HG02571 (cell line): ENCODE results near the gene TMPRSS13.

ENCODE experiments used
- ATAC-seq: cut with Tn5 transposase; IDR thresholded peaks from one replicate; pipeline ENCODE4 v1.9.1; 2021; ENCODE audit warnings: mild to moderate bottlenecking, moderate library complexity; ENCODE audit not compliant: unreplicated experiment

TMPRSS13 gene

GRCh38 chr11:117900720-117901440 is 28.3 kb downstream of the TMPRSS13 start:
- no peak for ATAC-seq

- ATAC-seq: no peak
Measured at GRCh38 chr11:117900121-117900648, 29.0 kb downstream of the TMPRSS13 start.

GRCh38 chr11:117898059-117898458 is 31.1 kb downstream of the TMPRSS13 start:
- ATAC-seq: no peak

GRCh38 chr11:117892651-117893050 is 36.6 kb downstream of the TMPRSS13 start:
- ATAC-seq: no peak

- ATAC-seq: no peak
Measured at GRCh38 chr11:117891362-117891761, 37.8 kb downstream of the TMPRSS13 start.

GRCh38 chr11:117888139-117888566 is 41.0 kb downstream of the TMPRSS13 start:
- ATAC-seq: no peak

GRCh38 chr11:117887431-117888138 is 41.6 kb downstream of the TMPRSS13 start:
- ATAC-seq: no peak

- ATAC-seq: no peak
Measured at GRCh38 chr11:117885777-117886176, 43.4 kb downstream of the TMPRSS13 start.

- ATAC-seq: no peak
Measured at GRCh38 chr11:117884994-117885393, 44.2 kb downstream of the TMPRSS13 start.

- no peak for ATAC-seq
Measured at GRCh38 chr11:117883063-117883462, 46.1 kb downstream of the TMPRSS13 start.

GRCh38 chr11:117882311-117882905 is 46.8 kb downstream of the TMPRSS13 start:
- ATAC-seq: no peak

- no peak for ATAC-seq
Measured at GRCh38 chr11:117881217-117881616, 48.0 kb downstream of the TMPRSS13 start.

- ATAC-seq: no peak
Measured at GRCh38 chr11:117879516-117880480, 49.4 kb downstream of the TMPRSS13 start.

GRCh38 chr11:117878939-117879475 is 50.2 kb downstream of the TMPRSS13 start:
- ATAC-seq: no peak

GRCh38 chr11:117878314-117878938 is 50.8 kb downstream of the TMPRSS13 start:
- no peak for ATAC-seq

GRCh38 chr11:117877120-117877784 is 52.0 kb downstream of the TMPRSS13 start:
- ATAC-seq: no peak

- no peak for ATAC-seq
Measured at GRCh38 chr11:117876341-117877119, 52.7 kb downstream of the TMPRSS13 start, which contains the start of gene FXYD6. Gene FXYD6, minus strand, starts transcription at chr11:117876658. Its CDS starts 33,882 bp downstream, at chr11:117842776.

- ATAC-seq: no peak
Measured at GRCh38 chr11:117876059-117876340, 53.2 kb downstream of the TMPRSS13 start.
